Endothelial cell of umbilical vein (primary cell): ENCODE results near the gene SUPT3H. TPM values are rescaled to one million over a fixed set of nuclear protein-coding genes. Genes with fewer than 3 reads are reported as not detected.

Experiments used
- BruUV-seq: library from RNA; stranded (reverse); fragments of 400-500 nt; replicated peaks from 2 replicates; lab custom pipeline; 2021; lab: Mats Ljungman, UMichigan
- CTCF ChIA-PET: fragments of 300-600, 350-600 bp; sonication (Branson Sonifier 250); formaldehyde crosslinking; loops from one replicate; lab custom pipeline; 2021; ENCODE audit warnings: antibody characterized with exemption, inconsistent platforms; lab: Charles Lee
- POLR2A ChIA-PET: fragments of 300-600, 350-600 bp; sonication (Branson Sonifier 250); formaldehyde crosslinking; loops from one replicate; lab custom pipeline; 2021; ENCODE audit warnings: antibody characterized with exemption, inconsistent platforms; lab: Charles Lee
- DNase-seq: peaks from one replicate; pipeline ENCODE4 v3.0.0-alpha.2; 2011; ENCODE audit warnings: low read depth, low spot score
- FAIRE-seq: peaks from 2 replicates; lab custom pipeline; 2011; peaks lifted over from hg19 to GRCh38; lab: Jason Lieb, UNC
- H2AFZ ChIP-seq: 2 replicates; pipeline ENCODE4 v1.6.0; 2012; ENCODE audit warnings: low read depth, low read length, control low read depth, inconsistent platforms
- H3K27ac ChIP-seq: 2 replicates; pipeline ENCODE4 v1.5.1; 2011; ENCODE audit warnings: low read depth, mild to moderate bottlenecking, control low read depth, low read length, moderate library complexity; ENCODE audit not compliant: insufficient read depth
- H3K27me3 ChIP-seq, 2 experiments: 2 replicates each; pipeline versions ENCODE4 v1.6.0 to v1.6.1; 2011; ENCODE audit warnings: low read length in 2 of 2, mixed read lengths in 1 of 2; ENCODE audit not compliant: control insufficient read depth in 2 of 2, insufficient read depth in 2 of 2
- H3K36me3 ChIP-seq, 2 experiments: 2 replicates in 1 of 2; 3 replicates in 1 of 2; pipeline ENCODE4 v1.5.1; 2011; ENCODE audit warnings: low read length in 2 of 2, mild to moderate bottlenecking in 1 of 2, moderate library complexity in 1 of 2; ENCODE audit not compliant: control insufficient read depth in 2 of 2, insufficient read depth in 2 of 2; ENCODE audit errors: extremely low read depth in 1 of 2
- H3K4me1 ChIP-seq: 3 replicates; pipeline ENCODE4 v1.5.1; 2011; ENCODE audit warnings: mild to moderate bottlenecking, low read length; ENCODE audit not compliant: control insufficient read depth, insufficient read depth; ENCODE audit errors: extremely low read depth
- H3K4me2 ChIP-seq: 2 replicates; pipeline ENCODE4 v1.6.1; 2011; ENCODE audit warnings: low read length, control low read depth, mixed read lengths; ENCODE audit not compliant: insufficient read depth
- H3K4me3 ChIP-seq, 3 experiments: fragments of 200-600 bp in 1 of 3; sonication (generic), shearing (Covaris generic) in 1 of 3; replicated peaks in 1 of 3; 2 replicates each; pipeline ENCODE4 v1.5.1; 2011 to 2016; ENCODE audit warnings: control low read depth in 3 of 3, low read length in 3 of 3, mild to moderate bottlenecking in 2 of 3, inconsistent platforms in 1 of 3, low read depth in 1 of 3, moderate library complexity in 1 of 3; ENCODE audit not compliant: insufficient read depth in 1 of 3
- H3K79me2 ChIP-seq: 2 replicates; pipeline ENCODE4 v1.6.0; 2012; ENCODE audit warnings: low read length, inconsistent platforms; ENCODE audit not compliant: control insufficient read depth, insufficient read depth
- H3K9ac ChIP-seq: replicated peaks from 2 replicates; pipeline ENCODE3; 2011; ENCODE audit warnings: low read length, control low read depth; ENCODE audit not compliant: insufficient read depth; ENCODE audit errors: extremely low read depth
- H3K9me1 ChIP-seq: replicated peaks from 3 replicates; pipeline ENCODE4 v1.6.0; 2011; ENCODE audit warnings: mild to moderate bottlenecking, low read length; ENCODE audit not compliant: control insufficient read depth, insufficient read depth; ENCODE audit errors: extremely low read depth
- H3K9me3 ChIP-seq: replicated peaks from 2 replicates; pipeline ENCODE4 v1.5.1; 2012; ENCODE audit warnings: low read length, inconsistent platforms; ENCODE audit not compliant: control insufficient read depth, insufficient read depth
- H4K20me1 ChIP-seq: replicated peaks from 2 replicates; pipeline ENCODE3; 2011; ENCODE audit warnings: mild to moderate bottlenecking, low read length; ENCODE audit not compliant: control insufficient read depth, insufficient read depth; ENCODE audit errors: extremely low read depth
- CTCF ChIP-seq, 2 donors: IDR thresholded peaks; 1 replicate in 1 of 2; 2 replicates in 1 of 2; pipeline ENCODE4 v1.5.1; 2011; ENCODE audit warnings: low read length in 2 of 2, mild to moderate bottlenecking in 2 of 2, moderate library complexity in 2 of 2, control low read depth in 1 of 2, inconsistent platforms in 1 of 2, low read depth in 1 of 2; ENCODE audit not compliant: insufficient read depth in 1 of 2; ENCODE audit errors: extremely low read depth in 1 of 2
- EZH2 ChIP-seq: IDR thresholded peaks from 2 replicates; pipeline ENCODE4 v1.6.1; 2012; ENCODE audit warnings: borderline replicate concordance, low read depth, mild to moderate bottlenecking, moderate library complexity, low read length, inconsistent platforms; ENCODE audit not compliant: severe bottlenecking
- FOS ChIP-seq: IDR thresholded peaks from 2 replicates; pipeline ENCODE4 v1.6.1; 2011; ENCODE audit warnings: mild to moderate bottlenecking, low read length, moderate library complexity, borderline replicate concordance; ENCODE audit not compliant: insufficient read depth
- GATA2 ChIP-seq: IDR thresholded peaks from 2 replicates; pipeline ENCODE4 v1.7.0; 2011; ENCODE audit warnings: low read depth, mild to moderate bottlenecking, moderate library complexity, mixed read lengths, low read length; ENCODE audit not compliant: insufficient read length, insufficient read depth
- MAX ChIP-seq: IDR thresholded peaks from 2 replicates; pipeline ENCODE4 v1.6.1; 2011; ENCODE audit not compliant: insufficient read depth, insufficient read length
- POLR2A ChIP-seq: IDR thresholded peaks from 2 replicates; pipeline ENCODE4 v1.6.1; 2012; ENCODE audit warnings: low read depth, mild to moderate bottlenecking, control low read depth, low read length
- dilution Hi-C: fragments of 300-500 bp; cut with MboI; formaldehyde crosslinking; loops from one replicate; pipeline ENCODE4 v1.15.0; 2019; ENCODE audit warnings: low sequenced_read_pairs; ENCODE audit not compliant: extremely low pct_ligation_motif_present
- intact Hi-C: fragments of 100-400 bp; cut with micrococcal nuclease; formaldehyde crosslinking; loops from one replicate; pipeline ENCODE4 v1.10.0; 2022
- polyA plus RNA-seq, 4 experiments: library from polyadenylated mRNA; depleted of rRNA in 3 of 4; stranded (reverse) in 3 of 4; unstranded in 1 of 4; fragments of >200 nt; gene quantifications; 2 replicates each; pipeline versions ENCODE4 v1.2.1 to v1.2.3, GENCODE V29; 2011 to 2012; ENCODE audit warnings: missing spikeins in 1 of 4
- total RNA-seq: library from RNA; stranded (reverse); gene quantifications from 2 replicates; pipeline ENCODE4 v1.2.3, GENCODE V29; 2021

SUPT3H gene
- total and polyA plus RNA-seq, 2 donors (not counting 3 experiments of a cell fraction or from before 2014, with no cell fraction given), result 8.3 to 9.8 TPM

GRCh38 chr6:45160305-45160704 lies 217.4 kb downstream of the SUPT3H start:
- ChIA-PET CTCF (interaction anchor here (0.8 kb wide), 1 partner anchor 42 kb away, joined by 3 read pairs; no protein-coding TSS in a partner anchor), POLR2A (no interaction called here)
- no TSS peak for BruUV-seq
- H3K79me2 ChIP-seq, result no peaks in the 10 kb centered on the region
- no peaks in the 10 kb centered on the region for H3K9me1 ChIP-seq
- DNase-seq (no peak), FAIRE-seq (no peak)
- H2AFZ ChIP-seq, result no peak overlapping the region
- no peaks in the 10 kb centered on the region for H3K9me3 ChIP-seq
- peaks cover 3% of the 10 kb centered on the region for H3K4me1 ChIP-seq
- H3K4me2 ChIP-seq, result no peak overlapping the region
- no peak overlapping the region for H3K4me3 ChIP-seq
- TF ChIP-seq EZH2 (no peak), GATA2 (no peak), POLR2A (no peak), MAX (no peak), FOS (no peak), CTCF (IDR thresholded peaks at IDR 0.05; ENCODE audit: extremely low read depth in 1 of 2, insufficient read depth in 1 of 2, low read depth in 1 of 2, low read length in 2 of 2) (no peak)
- no peak overlapping the region for H3K27ac ChIP-seq
- no peak overlapping the region for H3K9ac ChIP-seq
- intact Hi-C loops (no loop called here), dilution Hi-C loops (no loop called here)
- no peaks in the 10 kb centered on the region for H3K27me3 ChIP-seq
- H3K36me3 ChIP-seq, result no peaks in the 10 kb centered on the region
- H4K20me1 ChIP-seq, result no peaks in the 10 kb centered on the region
